CD4-positive, alpha-beta T cell treated with Interleukin-12 subunit alpha and Interleukin-12 subunit beta, for 1 hour (primary cell): Measurements from ENCODE around the gene C3orf70.

Experiments used
- DNase-seq: peaks from one replicate; pipeline ENCODE4 v3.0.0-alpha.2; 2020

Gene C3orf70

GRCh38 chr3:185042312-185043050 is 110.4 kb downstream of the C3orf70 start:
- DNase-seq, result no peak

DNA sequence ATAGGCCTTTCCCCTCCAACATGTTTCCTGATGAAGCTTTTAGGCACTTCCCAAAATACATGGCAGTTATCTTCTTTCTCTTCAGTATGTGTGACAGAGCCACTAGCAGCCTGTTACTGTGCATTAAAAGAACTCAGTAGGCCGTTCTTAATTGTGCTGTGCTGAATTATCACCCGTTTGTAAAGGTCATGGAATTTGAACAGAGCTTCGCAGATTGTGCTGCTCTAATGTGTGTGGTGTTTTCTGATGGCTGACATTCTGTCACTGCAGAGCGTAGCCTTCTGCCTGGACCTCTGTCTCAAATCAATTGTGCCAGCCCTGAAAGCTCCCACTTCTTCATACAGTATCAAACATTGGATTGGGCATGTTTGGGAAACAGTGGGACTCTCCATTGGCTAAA is 111.3 kb downstream of the C3orf70 start:
- DNase-seq, result no peak

GRCh38 chr3:185040425-185040824 is 112.4 kb downstream of the C3orf70 start:
- no peak for DNase-seq

- no peak for DNase-seq
Measured at GRCh38 chr3:185037801-185038200, 115.1 kb downstream of the C3orf70 start.

GRCh38 chr3:185030951-185031350 is 121.9 kb downstream of the C3orf70 start:
- DNase-seq, result no peak

DNA sequence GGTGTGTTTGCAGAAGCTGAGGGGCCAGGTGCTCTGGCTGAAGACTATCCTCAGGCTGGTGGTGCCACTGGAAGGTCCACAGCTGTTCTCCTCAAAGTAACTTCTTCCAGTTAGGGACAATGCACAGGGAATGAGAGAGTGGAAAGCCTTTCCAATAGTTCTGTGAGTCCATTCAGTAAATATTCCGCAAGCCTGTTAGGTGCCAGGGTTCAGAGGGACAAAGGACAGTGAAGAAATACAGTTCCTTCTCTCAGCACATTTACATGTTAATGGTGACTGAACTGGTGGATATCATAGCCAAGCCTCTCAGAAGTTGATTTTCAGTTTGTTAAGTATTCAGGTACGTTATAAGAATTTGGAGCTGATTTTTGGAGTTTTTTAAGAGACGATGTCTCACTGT is 122.5 kb downstream of the C3orf70 start:
- no peak for DNase-seq

- no peak for DNase-seq
Measured at GRCh38 chr3:185029086-185029485, 123.8 kb downstream of the C3orf70 start.

DNA sequence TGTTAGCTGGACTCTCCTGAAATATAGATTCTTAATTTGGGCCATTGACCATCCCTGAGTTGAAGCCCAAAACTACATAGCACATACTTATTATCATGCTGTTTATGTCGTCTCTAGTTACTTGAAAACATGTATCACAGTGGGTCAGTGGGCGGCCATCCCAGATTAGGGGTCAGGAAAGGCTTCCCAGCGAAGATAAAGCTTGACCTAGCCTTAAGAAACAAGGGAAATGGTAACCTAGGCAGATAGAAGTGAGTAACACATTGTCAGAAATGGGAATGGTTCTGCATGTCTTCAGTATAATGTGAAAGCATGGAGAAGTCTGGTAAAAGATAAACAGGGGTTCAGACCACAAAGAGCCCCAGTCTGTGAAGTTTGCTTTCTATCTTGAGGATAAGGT is 124.7 kb downstream of the C3orf70 start:
- no peak for DNase-seq
